Measurements from ENCODE around the gene SKAP1.

Gene SKAP1

DNA sequence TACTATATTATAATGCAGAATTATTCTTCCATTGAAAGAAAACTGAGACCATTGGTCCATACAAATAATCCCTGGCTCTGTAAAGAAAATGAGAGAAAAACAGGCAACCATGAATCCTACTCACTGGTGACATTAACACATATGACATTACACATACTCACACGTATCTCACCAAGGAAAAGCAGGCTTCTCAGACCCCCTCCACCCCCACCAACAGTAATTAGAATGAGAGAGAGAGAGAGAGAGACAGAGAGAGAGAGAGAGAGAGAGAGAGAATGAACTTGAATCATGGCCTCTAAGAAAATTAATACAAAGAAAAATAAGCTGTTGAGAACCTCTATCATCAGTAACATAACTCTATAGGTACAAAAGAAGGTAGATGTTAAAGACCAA, 190.4 kb downstream of the SKAP1 start:
- H4K20me1 ChIP-seq (ENCODE audit: insufficient read depth, low read length): no peaks in the 10 kb centered on the region
- peaks cover 10% of the 10 kb centered on the region for H3K27me3 ChIP-seq (ENCODE audit: low read depth, low read length)
- H3K27ac ChIP-seq (ENCODE audit: low read length): no peak overlapping the region
- TF ChIP-seq, protein P1, sequence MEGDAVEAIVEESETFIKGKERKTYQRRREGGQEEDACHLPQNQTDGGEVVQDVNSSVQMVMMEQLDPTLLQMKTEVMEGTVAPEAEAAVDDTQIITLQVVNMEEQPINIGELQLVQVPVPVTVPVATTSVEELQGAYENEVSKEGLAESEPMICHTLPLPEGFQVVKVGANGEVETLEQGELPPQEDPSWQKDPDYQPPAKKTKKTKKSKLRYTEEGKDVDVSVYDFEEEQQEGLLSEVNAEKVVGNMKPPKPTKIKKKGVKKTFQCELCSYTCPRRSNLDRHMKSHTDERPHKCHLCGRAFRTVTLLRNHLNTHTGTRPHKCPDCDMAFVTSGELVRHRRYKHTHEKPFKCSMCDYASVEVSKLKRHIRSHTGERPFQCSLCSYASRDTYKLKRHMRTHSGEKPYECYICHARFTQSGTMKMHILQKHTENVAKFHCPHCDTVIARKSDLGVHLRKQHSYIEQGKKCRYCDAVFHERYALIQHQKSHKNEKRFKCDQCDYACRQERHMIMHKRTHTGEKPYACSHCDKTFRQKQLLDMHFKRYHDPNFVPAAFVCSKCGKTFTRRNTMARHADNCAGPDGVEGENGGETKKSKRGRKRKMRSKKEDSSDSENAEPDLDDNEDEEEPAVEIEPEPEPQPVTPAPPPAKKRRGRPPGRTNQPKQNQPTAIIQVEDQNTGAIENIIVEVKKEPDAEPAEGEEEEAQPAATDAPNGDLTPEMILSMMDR (IDR thresholded peaks at IDR 0.05; ENCODE audit: low read depth, low read length): no peak
- no peak for TF ChIP-seq EZH2phosphoT487 (IDR thresholded peaks at IDR 0.05; ENCODE audit: low read depth)
- H3K36me3 ChIP-seq (replicated peaks; ENCODE audit: low read depth, low read length): no peaks in the 10 kb centered on the region
- no peak overlapping the region for H3K4me3 ChIP-seq (ENCODE audit: low read length)
- no peak overlapping the region for H3K4me2 ChIP-seq (ENCODE audit: low read length)
- H3K9me3 ChIP-seq (ENCODE audit: insufficient read depth, low read length): no peaks in the 10 kb centered on the region
- no peak overlapping the region for H3K9ac ChIP-seq (ENCODE audit: low read length)
- H3K79me2 ChIP-seq (ENCODE audit: low read length): no peaks in the 10 kb centered on the region
- peaks cover 12% of the 10 kb centered on the region for H3K4me1 ChIP-seq (ENCODE audit: low read length)
- H2AFZ ChIP-seq (ENCODE audit: low read depth, low read length): no peak overlapping the region

DNA sequence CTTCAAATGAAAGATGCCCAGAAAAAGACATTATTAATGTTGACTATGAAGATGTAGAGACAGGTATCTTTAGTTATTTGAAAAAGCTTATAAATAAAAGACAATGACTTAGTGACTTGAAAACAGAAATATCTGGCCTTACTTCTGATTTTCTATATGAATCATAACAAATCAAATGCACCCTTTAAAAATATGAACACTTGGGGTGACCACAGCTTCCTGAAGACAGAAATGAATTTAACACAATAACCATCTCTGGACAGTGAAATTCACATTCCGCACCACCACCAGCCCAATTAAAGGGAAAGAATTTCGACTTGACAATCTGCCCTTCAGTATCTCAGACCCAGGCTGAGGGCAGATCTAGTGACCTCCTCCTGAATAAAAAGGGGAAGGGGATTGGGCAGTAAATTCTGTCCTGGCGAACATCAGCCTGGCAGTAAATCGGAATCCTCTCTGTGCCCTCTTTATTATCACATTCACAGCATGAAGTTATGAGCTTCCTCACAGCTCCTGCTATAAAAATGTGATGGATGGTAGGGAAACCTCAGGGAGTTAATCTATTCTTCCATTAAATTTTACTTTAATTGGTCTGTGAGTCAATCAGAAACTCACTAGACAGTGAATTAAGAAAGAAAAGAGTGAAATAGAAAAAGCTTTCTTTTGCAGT, 190.9 kb downstream of the SKAP1 start:
- Histone ChIP-seq H4K20me1 (ENCODE audit: insufficient read depth, low read length) (no peaks in the 10 kb centered on the region), H3K9me3 (ENCODE audit: insufficient read depth, low read length) (no peaks in the 10 kb centered on the region), H3K27ac (ENCODE audit: low read length) (no peak overlapping the region), H2AFZ (ENCODE audit: low read depth, low read length) (no peak overlapping the region), H3K27me3 (ENCODE audit: low read depth, low read length) (peaks cover 16% of the 10 kb centered on the region), H3K79me2 (ENCODE audit: low read length) (no peaks in the 10 kb centered on the region), H3K9ac (ENCODE audit: low read length) (no peak overlapping the region), H3K36me3 (replicated peaks; ENCODE audit: low read depth, low read length) (no peaks in the 10 kb centered on the region), H3K4me2 (ENCODE audit: low read length) (no peak overlapping the region), H3K4me1 (ENCODE audit: low read length) (peaks cover 12% of the 10 kb centered on the region), H3K4me3 (ENCODE audit: low read length) (no peak overlapping the region)
- TF ChIP-seq, protein P1 (IDR thresholded peaks at IDR 0.05; ENCODE audit: low read depth, low read length): no peak
- TF ChIP-seq EZH2phosphoT487 (IDR thresholded peaks at IDR 0.05; ENCODE audit: low read depth): no peak

DNA sequence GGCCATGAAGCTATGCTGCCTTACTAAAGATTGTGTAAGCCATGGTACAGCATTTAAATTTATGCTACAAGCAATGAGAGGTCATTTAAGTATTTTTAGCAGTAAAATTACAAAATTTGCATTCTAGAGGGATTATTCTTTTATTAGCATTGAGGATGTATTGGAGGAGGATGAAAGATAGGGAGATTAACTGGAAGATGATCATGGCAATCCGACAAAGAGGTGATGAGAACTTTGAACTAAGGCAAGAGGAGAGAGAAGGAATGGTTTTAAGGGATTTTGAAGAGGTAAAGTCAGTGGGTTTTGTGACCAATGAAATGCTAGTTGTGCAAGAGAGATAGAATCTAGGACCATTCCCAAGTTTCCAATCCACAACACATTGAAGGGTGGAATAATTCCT, 192.6 kb downstream of the SKAP1 start:
- Histone ChIP-seq H3K4me2 (ENCODE audit: low read length) (no peak overlapping the region), H3K79me2 (ENCODE audit: low read length) (no peaks in the 10 kb centered on the region), H3K36me3 (replicated peaks; ENCODE audit: low read depth, low read length) (no peaks in the 10 kb centered on the region), H3K27ac (ENCODE audit: low read length) (no peak overlapping the region), H3K4me1 (ENCODE audit: low read length) (peaks cover 12% of the 10 kb centered on the region), H4K20me1 (ENCODE audit: insufficient read depth, low read length) (no peaks in the 10 kb centered on the region), H3K9ac (ENCODE audit: low read length) (no peak overlapping the region), H3K4me3 (ENCODE audit: low read length) (no peak overlapping the region), H3K9me3 (ENCODE audit: insufficient read depth, low read length) (no peaks in the 10 kb centered on the region), H3K27me3 (ENCODE audit: low read depth, low read length) (peaks cover 17% of the 10 kb centered on the region), H2AFZ (ENCODE audit: low read depth, low read length) (no peak overlapping the region)
- no peak for TF ChIP-seq EZH2phosphoT487 (IDR thresholded peaks at IDR 0.05; ENCODE audit: low read depth)
- TF ChIP-seq, protein P1 (IDR thresholded peaks at IDR 0.05; ENCODE audit: low read depth, low read length): no peak

DNA sequence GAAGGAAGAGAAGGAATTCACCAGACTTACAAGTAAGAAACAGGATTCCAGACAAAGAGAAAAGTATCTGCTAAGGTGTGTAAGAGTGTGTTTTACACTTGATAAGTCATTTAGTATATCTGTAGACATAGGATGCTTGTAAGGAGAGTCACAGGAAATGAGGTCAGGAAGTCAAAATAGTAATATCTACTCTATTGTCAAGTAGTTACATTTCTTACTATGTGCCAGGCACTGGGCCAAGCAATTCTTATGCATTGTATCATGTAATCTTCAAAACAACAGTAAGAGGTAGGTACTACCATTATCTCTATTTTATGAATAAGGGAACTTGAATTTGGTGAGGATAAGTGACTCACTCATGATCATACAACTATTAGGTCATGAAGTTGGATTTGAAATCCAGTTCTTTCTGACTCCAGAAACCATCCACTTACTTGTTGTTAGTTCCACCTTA, 193.3 kb downstream of the SKAP1 start:
- peaks cover 21% of the 10 kb centered on the region for H3K27me3 ChIP-seq (ENCODE audit: low read depth, low read length)
- no peak overlapping the region for H2AFZ ChIP-seq (ENCODE audit: low read depth, low read length)
- no peak for TF ChIP-seq EZH2phosphoT487 (IDR thresholded peaks at IDR 0.05; ENCODE audit: low read depth)
- TF ChIP-seq, protein P1 (IDR thresholded peaks at IDR 0.05; ENCODE audit: low read depth, low read length): no peak
- no peak overlapping the region for H3K4me3 ChIP-seq (ENCODE audit: low read length)
- no peaks in the 10 kb centered on the region for H4K20me1 ChIP-seq (ENCODE audit: insufficient read depth, low read length)
- H3K9me3 ChIP-seq (ENCODE audit: insufficient read depth, low read length): no peaks in the 10 kb centered on the region
- peaks cover 12% of the 10 kb centered on the region for H3K4me1 ChIP-seq (ENCODE audit: low read length)
- H3K79me2 ChIP-seq (ENCODE audit: low read length): no peaks in the 10 kb centered on the region
- H3K27ac ChIP-seq (ENCODE audit: low read length): no peak overlapping the region
- H3K36me3 ChIP-seq (replicated peaks; ENCODE audit: low read depth, low read length): no peaks in the 10 kb centered on the region
- H3K4me2 ChIP-seq (ENCODE audit: low read length): no peak overlapping the region
- no peak overlapping the region for H3K9ac ChIP-seq (ENCODE audit: low read length)
